Endothelial cell (in vitro differentiated cells): ENCODE results near the gene EHD2. TPM values are rescaled to one million over a fixed set of nuclear protein-coding genes. Genes with fewer than 3 reads are reported as not detected.
A peak's percentile ranks its signal among the peaks of the same experiment; 100 is the strongest.

Experiments
- DNase-seq: peaks from one replicate; pipeline ENCODE4 v3.0.0; 2021; ENCODE audit warnings: low spot score
- H3K27ac Mint-ChIP-seq: one replicate; pipeline ENCODE4 v1.8.0; 2021; ENCODE audit warnings: mixed read lengths, inconsistent platforms; ENCODE audit not compliant: unreplicated experiment
- H3K27me3 Mint-ChIP-seq: one replicate; pipeline ENCODE4 v1.8.0; 2021; ENCODE audit warnings: mild to moderate bottlenecking, moderate library complexity, mixed read lengths, inconsistent platforms; ENCODE audit not compliant: unreplicated experiment
- H3K36me3 Mint-ChIP-seq: one replicate; pipeline ENCODE4 v1.8.0; 2021; ENCODE audit warnings: mild to moderate bottlenecking, low read depth, mixed read lengths, inconsistent platforms; ENCODE audit not compliant: unreplicated experiment
- H3K4me1 Mint-ChIP-seq: one replicate; pipeline ENCODE4 v1.8.0; 2021; ENCODE audit warnings: mild to moderate bottlenecking, mixed read lengths, inconsistent platforms; ENCODE audit not compliant: unreplicated experiment
- H3K4me3 Mint-ChIP-seq: one replicate; pipeline ENCODE4 v1.8.0; 2021; ENCODE audit warnings: mild to moderate bottlenecking, mixed read lengths, inconsistent platforms; ENCODE audit not compliant: unreplicated experiment
- H3K9me3 Mint-ChIP-seq: one replicate; pipeline ENCODE4 v1.8.0; 2021; ENCODE audit warnings: mixed read lengths, inconsistent platforms; ENCODE audit not compliant: unreplicated experiment
- total RNA-seq: library from RNA; stranded (reverse); fragmentation: NEBNext Ultra II Directional; extraction: Animal tissue kit (Norgen Biotek cat#: 25700); gene quantifications from one replicate; pipeline ENCODE4 v1.2.1, GENCODE V29; 2021; ENCODE audit not compliant: unreplicated experiment
- TF ChIP-seq, protein P1 (sequence below): fragments of 200-600 bp; sonication (generic); IDR thresholded peaks from one replicate; pipeline ENCODE4 v1.5.0; 2021; ENCODE audit warnings: antibody characterized with exemption; ENCODE audit not compliant: unreplicated experiment

Gene EHD2
- total RNA-seq, 1 donor from 2014 or later, result 81.5 TPM

- Mint-ChIP-seq H3K27ac (no peak overlapping the region), H3K4me1 (no peaks in the 10 kb centered on the region), H3K36me3 (peaks cover 37% of the 10 kb centered on the region), H3K4me3 (no peak overlapping the region), H3K9me3 (no peaks in the 10 kb centered on the region), H3K27me3 (peaks cover 12% of the 10 kb centered on the region)
- TF ChIP-seq, protein P1, sequence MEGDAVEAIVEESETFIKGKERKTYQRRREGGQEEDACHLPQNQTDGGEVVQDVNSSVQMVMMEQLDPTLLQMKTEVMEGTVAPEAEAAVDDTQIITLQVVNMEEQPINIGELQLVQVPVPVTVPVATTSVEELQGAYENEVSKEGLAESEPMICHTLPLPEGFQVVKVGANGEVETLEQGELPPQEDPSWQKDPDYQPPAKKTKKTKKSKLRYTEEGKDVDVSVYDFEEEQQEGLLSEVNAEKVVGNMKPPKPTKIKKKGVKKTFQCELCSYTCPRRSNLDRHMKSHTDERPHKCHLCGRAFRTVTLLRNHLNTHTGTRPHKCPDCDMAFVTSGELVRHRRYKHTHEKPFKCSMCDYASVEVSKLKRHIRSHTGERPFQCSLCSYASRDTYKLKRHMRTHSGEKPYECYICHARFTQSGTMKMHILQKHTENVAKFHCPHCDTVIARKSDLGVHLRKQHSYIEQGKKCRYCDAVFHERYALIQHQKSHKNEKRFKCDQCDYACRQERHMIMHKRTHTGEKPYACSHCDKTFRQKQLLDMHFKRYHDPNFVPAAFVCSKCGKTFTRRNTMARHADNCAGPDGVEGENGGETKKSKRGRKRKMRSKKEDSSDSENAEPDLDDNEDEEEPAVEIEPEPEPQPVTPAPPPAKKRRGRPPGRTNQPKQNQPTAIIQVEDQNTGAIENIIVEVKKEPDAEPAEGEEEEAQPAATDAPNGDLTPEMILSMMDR, result no peak
- DNase-seq, result no peak
These were observed 39.4 kb downstream of the EHD2 start for GRCh38 chr19:47752440-47753211.

- Mint-ChIP-seq H3K27me3 (peaks cover 13% of the 10 kb centered on the region), H3K4me3 (peak overlapping the region; percentile 39), H3K27ac (no peak overlapping the region), H3K4me1 (no peaks in the 10 kb centered on the region), H3K36me3 (peaks cover 43% of the 10 kb centered on the region), H3K9me3 (no peaks in the 10 kb centered on the region)
- TF ChIP-seq, protein P1, result no peak
- no peak for DNase-seq
These were observed 41.2 kb downstream of the EHD2 start for GRCh38 chr19:47754206-47755064.

DNA sequence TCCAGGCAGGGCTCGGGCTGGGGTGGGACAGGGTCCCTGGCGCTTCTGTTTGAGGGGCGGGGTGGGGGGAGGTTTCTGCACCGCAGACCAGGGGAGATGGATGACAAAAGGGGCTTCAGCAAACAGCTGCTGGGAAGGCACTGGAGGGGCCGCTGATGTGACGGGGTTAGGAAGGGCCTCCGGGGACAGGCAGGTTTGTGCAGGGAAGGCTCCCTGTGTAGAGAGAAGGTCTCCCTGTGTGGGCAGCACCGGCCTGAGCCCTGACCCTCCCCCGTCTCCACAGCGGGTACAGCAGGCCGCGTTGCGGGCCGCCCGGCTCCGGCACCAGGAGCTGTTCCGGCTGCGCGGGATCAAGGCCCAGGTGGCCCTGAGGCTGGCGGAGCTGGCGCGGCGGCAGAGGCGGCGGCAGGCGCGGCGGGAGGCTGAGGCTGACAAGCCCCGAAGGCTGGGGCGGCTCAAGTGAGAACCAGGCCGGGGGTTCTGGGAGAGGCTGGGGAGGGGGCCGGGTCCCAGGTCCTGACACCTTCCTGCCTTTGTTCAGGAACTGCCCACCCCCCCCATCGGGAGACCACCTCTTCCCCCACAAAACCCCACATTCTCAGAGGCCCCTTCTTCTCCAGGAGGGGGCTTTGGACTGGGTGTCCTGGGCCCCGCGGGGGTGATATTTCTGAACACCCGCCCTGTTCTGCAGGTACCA is 42.0 kb downstream of the EHD2 start:
- no peaks in the 10 kb centered on the region for H3K9me3 Mint-ChIP-seq
- H3K27me3 Mint-ChIP-seq, result peaks cover 14% of the 10 kb centered on the region
- H3K4me1 Mint-ChIP-seq, result no peaks in the 10 kb centered on the region
- DNase-seq, result no peak
- H3K36me3 Mint-ChIP-seq, result peaks cover 42% of the 10 kb centered on the region
- no peak overlapping the region for H3K27ac Mint-ChIP-seq
- TF ChIP-seq, protein P1, result no peak
- no peak overlapping the region for H3K4me3 Mint-ChIP-seq

DNA sequence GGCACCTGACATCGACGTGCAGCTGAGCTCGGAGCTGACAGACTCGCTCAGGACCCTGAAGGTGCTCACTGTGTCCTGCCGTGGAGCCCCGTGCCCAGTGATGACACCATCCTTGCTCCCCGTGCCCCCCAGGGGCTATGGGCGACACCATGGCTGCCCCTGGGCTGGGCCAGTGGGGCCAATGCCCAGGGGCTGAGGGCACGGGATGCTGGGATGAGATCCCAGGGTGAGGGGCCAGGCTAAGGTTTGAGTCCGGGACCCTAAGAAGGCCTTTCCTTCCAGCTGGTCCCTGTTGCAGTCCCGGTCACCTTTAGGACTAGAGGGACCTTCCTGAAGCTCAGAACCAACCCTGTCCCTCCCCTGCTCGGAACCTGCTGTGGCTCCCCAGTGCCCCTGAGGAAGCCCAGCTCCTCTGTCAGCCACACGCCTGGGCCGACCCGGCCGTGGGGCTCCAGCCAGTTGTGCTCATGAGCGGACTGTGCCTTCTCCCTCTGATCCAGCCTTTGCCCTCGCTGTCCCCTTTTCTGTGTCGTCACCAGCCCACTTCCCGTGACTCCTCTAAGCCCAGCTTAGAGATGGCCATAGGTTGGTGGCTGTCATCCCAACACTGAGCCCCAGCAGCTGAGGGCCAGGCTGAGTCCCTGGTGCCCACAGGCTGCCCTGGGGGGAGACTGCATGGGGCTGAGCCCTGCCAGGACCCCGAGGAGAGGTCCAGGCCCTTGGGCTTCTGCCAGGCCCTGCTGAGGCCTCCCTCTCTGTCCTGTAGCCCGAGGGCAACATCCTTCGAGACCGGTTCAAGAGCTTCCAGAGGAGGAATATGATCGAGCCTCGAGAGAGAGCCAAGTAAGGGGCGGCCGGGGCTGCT is 42.8 kb downstream of the EHD2 start:
- DNase-seq, result no peak
- TF ChIP-seq, protein P1, result no peak
- H3K4me3 Mint-ChIP-seq, result no peak overlapping the region
- H3K36me3 Mint-ChIP-seq, result peaks cover 38% of the 10 kb centered on the region
- peaks cover 14% of the 10 kb centered on the region for H3K27me3 Mint-ChIP-seq
- H3K4me1 Mint-ChIP-seq, result no peaks in the 10 kb centered on the region
- no peaks in the 10 kb centered on the region for H3K9me3 Mint-ChIP-seq
- H3K27ac Mint-ChIP-seq, result no peak overlapping the region
